GM18951 (cell line): ENCODE data around the gene NDST1.

Source experiments
- POLR2A ChIP-seq: IDR thresholded peaks from 4 replicates; pipeline ENCODE4 v1.6.1; 2011; ENCODE audit warnings: mild to moderate bottlenecking; ENCODE audit not compliant: insufficient read length, insufficient read depth; ENCODE audit errors: extremely low read depth
- in situ Hi-C: fragments of 300-500 bp; cut with MboI; formaldehyde crosslinking; loops from one replicate; pipeline ENCODE4 v1.12.0; 2022; ENCODE audit warnings: low sequenced_read_pairs, mixed read lengths, inconsistent platforms; ENCODE audit not compliant: unreplicated experiment

The NDST1 gene

GRCh38 chr5:150506571-150507473 lies 1.1 kb upstream of the NDST1 start:
- TF ChIP-seq POLR2A: no peak
- in situ Hi-C loops: no loop called here

GRCh38 chr5:150508277-150508640 lies 328 bp downstream of the NDST1 start:
- in situ Hi-C loops: no loop called here
- TF ChIP-seq POLR2A: no peak

GRCh38 chr5:150508828-150509227 lies 897 bp downstream of the NDST1 start:
- in situ Hi-C loops: no loop called here
- TF ChIP-seq POLR2A: no peak

- in situ Hi-C loops: no loop called here
- no peak for TF ChIP-seq POLR2A
Measured at GRCh38 chr5:150509992-150510391, 2.1 kb downstream of the NDST1 start.

DNA sequence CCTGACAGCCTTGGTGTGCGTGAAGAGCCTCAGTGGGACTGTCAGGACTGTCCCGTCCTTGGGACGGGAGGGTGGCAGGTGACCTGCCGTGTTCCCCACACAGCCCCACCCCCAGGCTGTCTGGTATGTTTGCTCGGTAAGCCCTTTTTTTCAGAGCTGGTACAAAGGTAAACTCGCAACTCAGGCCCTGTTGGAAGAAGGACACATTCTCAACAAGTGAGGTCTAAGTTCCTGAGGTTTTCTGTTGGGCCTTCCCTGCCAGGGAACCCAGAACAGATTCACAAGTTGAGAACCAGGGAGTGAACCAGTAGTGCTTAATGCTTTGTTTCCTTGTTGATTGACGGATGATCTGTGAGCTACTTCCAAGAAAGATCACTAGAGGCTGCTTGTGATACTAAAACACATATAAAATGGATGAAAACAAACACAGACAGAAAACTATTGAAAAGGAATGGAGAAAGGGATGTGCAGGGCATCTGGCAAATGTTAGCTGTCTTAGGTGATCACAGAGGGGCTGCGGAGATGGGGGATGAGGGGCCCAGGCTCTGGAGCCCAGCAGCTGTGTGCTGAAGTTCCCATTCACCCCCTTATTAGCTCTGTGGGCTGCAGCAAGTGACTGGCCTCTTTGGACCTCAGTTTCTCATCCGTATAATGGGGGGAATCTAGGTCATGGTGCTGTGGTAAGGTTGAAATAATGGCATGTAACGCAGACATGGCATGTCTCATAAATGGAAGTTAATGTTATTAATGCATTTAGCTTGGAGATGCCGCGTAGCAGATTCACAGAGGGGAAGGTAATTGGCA lies 2.7 kb downstream of the NDST1 start:
- no peak for TF ChIP-seq POLR2A
- in situ Hi-C loops: no loop called here

- TF ChIP-seq POLR2A: no peak
- in situ Hi-C loops: no loop called here
Measured at GRCh38 chr5:150511578-150512367, 3.8 kb downstream of the NDST1 start.

- no peak for TF ChIP-seq POLR2A
- in situ Hi-C loops: no loop called here
Measured at GRCh38 chr5:150512368-150512747, 4.4 kb downstream of the NDST1 start.

DNA sequence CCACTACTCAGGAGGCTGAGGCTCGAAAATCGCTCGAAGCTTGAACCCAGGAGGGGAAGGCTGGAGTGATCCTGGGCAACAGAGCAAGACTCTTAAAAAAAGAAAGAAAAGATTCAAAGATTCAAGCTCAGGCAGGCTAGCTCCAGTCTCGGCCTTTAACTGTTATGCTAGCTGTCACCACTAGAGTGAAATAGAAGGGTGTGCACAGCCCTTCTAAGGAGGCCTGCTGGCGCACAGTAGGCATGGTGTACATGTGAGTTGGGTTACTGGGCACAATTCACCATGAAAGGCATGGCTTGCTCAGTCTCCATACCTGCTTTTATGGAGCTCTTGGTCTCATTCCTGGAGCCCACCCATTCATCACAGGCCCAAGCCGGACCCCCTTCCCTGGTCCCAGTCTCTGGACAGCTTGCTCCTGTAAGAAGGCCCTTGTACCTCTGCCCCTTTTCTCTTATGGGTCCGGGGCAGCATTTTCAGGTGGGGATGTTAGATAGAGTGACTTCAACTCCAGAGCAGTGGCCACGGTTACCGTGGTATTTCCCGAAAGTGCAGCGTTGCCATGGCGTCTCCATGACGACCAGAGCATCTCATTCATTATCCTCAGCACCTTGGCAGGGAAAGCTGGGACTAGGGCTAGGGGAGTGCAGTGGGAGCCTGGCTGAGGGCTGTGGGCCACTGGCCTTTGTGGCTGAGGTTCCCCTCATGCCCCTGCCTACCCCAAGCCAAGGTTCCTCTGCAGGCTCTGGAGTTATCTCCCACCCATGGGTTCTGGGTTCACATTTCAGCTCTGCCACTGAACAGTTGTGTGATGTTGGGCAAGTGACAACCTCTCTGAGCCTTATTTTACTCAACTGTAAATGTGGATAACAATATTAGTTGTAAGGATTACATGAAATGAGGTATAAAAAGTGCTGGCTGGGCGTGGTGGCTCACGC lies 5.7 kb downstream of the NDST1 start:
- no peak for TF ChIP-seq POLR2A
- in situ Hi-C loops: no loop called here

DNA sequence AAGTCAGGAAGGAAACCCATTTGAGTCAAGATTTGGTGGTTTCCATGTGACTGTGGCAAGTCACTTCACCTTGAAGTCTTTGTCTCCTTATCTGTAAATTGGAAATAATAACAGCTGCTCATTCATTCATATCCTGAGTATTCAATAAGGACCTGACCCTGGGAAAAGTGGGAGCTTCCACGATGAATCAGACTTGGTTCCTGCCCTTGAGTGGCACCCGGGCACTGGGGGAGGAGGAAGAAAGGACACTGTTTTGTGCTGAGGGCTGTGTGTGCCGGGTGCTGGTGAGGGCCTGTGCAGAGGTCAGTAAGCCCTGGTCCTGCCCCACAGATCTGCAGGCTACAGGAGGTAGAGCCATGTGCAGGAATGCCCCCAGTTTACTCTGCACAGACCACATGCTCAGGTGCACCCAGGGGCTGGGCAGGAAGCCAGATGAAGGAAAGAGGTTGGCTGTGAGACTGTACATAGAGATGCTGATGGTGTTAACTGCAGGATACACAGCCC lies 6.8 kb downstream of the NDST1 start:
- TF ChIP-seq POLR2A: no peak
- in situ Hi-C loops: no loop called here

GRCh38 chr5:150515446-150515845 lies 7.5 kb downstream of the NDST1 start:
- no peak for TF ChIP-seq POLR2A
- in situ Hi-C loops: no loop called here

DNA sequence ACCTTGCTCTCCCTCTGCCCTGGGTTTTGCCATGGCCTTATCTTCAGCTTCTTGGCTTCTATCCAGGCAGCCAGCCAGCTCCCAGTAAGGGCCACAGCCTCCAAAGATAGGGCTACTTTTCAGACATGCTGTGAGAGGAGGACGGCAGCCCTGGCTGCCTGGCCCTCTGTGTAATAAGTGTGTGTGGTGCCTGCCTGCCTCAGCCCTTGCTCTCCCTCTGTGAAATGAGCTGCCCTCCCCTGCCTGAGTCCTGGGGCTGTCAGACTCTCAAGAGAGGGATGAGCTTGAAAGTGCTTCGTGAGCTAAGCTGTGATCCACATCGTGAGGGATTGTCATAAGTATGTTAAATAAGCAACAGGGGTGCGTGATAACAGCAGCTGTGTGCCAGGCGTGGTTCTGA lies 8.1 kb downstream of the NDST1 start:
- no peak for TF ChIP-seq POLR2A
- in situ Hi-C loops: no loop called here
